ENCODE data around the gene TTLL11.

- no peak for TF ChIP-seq CTCF (IDR thresholded peaks at IDR 0.05)
- TF ChIP-seq POLR2A (IDR thresholded peaks at IDR 0.05) = no peak
Measured at GRCh38 chr9:122090981-122091380, 2.1 kb downstream of the TTLL11 start.

All from transverse colon (tissue), 3 donors.